ENCODE data around the gene PRR23C.

Gene PRR23C

GRCh38 chr3:139044366-139045210 is at the start of gene PRR23C:
TSS of gene PRR23C (minus strand) at chr3:139044892. CDS start at chr3:139044620, 272 bp downstream.
- no peak within 1 kb of the TSS for H3K27ac ChIP-seq (ENCODE audit: low read depth, low read length)
- H3K27me3 ChIP-seq (ENCODE audit: control insufficient read depth in 1 of 2, insufficient read depth in 2 of 2, low read length in 2 of 2) = no peaks in the 10 kb centered on the region
- H3K36me3 ChIP-seq (ENCODE audit: control insufficient read depth in 1 of 2, insufficient read depth in 2 of 2, low read length in 2 of 2) = no peaks in the 10 kb centered on the region
- H3K9me3 ChIP-seq (ENCODE audit: control insufficient read depth in 1 of 2, low read length in 2 of 2) = peaks cover 0 to 5% of the 10 kb centered on the region in 2 donors
- H3K4me1 ChIP-seq (ENCODE audit: control insufficient read depth in 1 of 2, insufficient read depth in 2 of 2, low read length in 2 of 2) = no peaks in the 10 kb centered on the region
- no peak within 1 kb of the TSS for H3K9ac ChIP-seq (ENCODE audit: low read depth in 1 of 2, low read length in 2 of 2)
- no peak within 1 kb of the TSS for H3K4me3 ChIP-seq (ENCODE audit: low read depth in 1 of 2, low read length in 2 of 2)

- H3K27ac ChIP-seq (ENCODE audit: low read depth, low read length) = no peak overlapping the region
- H3K4me1 ChIP-seq (ENCODE audit: control insufficient read depth in 1 of 2, insufficient read depth in 2 of 2, low read length in 2 of 2) = no peaks in the 10 kb centered on the region
- no peaks in the 10 kb centered on the region for H3K36me3 ChIP-seq (ENCODE audit: control insufficient read depth in 1 of 2, insufficient read depth in 2 of 2, low read length in 2 of 2)
- H3K4me3 ChIP-seq (ENCODE audit: low read depth in 1 of 2, low read length in 2 of 2) = no peak overlapping the region
- H3K9ac ChIP-seq (ENCODE audit: low read depth in 1 of 2, low read length in 2 of 2) = no peak overlapping the region
- no peaks in the 10 kb centered on the region for H3K27me3 ChIP-seq (ENCODE audit: control insufficient read depth in 1 of 2, insufficient read depth in 2 of 2, low read length in 2 of 2)
- H3K9me3 ChIP-seq (ENCODE audit: control insufficient read depth in 1 of 2, low read length in 2 of 2) = peaks cover 0 to 4% of the 10 kb centered on the region in 2 donors
These were observed 49.1 kb upstream of the PRR23C start for GRCh38 chr3:139093840-139094239.

- no peak overlapping the region for H3K9ac ChIP-seq (ENCODE audit: low read depth in 1 of 2, low read length in 2 of 2)
- H3K4me3 ChIP-seq (ENCODE audit: low read depth in 1 of 2, low read length in 2 of 2) = no peak overlapping the region
These were observed 44.0 kb upstream of the PRR23C start for GRCh38 chr3:139088462-139089324.

GRCh38 chr3:139087621-139088020 is 42.9 kb upstream of the PRR23C start:
- H3K9ac ChIP-seq (ENCODE audit: low read depth in 1 of 2, low read length in 2 of 2) = no peak overlapping the region
- H3K27ac ChIP-seq (ENCODE audit: low read depth, low read length) = no peak overlapping the region
- no peaks in the 10 kb centered on the region for H3K4me1 ChIP-seq (ENCODE audit: control insufficient read depth in 1 of 2, insufficient read depth in 2 of 2, low read length in 2 of 2)
- H3K9me3 ChIP-seq (ENCODE audit: control insufficient read depth in 1 of 2, low read length in 2 of 2) = peaks cover 0 to 2% of the 10 kb centered on the region in 2 donors
- H3K27me3 ChIP-seq (ENCODE audit: control insufficient read depth in 1 of 2, insufficient read depth in 2 of 2, low read length in 2 of 2) = no peaks in the 10 kb centered on the region
- no peak overlapping the region for H3K4me3 ChIP-seq (ENCODE audit: low read depth in 1 of 2, low read length in 2 of 2)
- H3K36me3 ChIP-seq (ENCODE audit: control insufficient read depth in 1 of 2, insufficient read depth in 2 of 2, low read length in 2 of 2) = no peaks in the 10 kb centered on the region

More at GRCh38 chr3:139088462-139089324, 44.0 kb upstream of the PRR23C start:
- Histone ChIP-seq H3K9me3 (ENCODE audit: control insufficient read depth in 1 of 2, low read length in 2 of 2) (peaks cover 0 to 4% of the 10 kb centered on the region in 2 donors), H3K27me3 (ENCODE audit: control insufficient read depth in 1 of 2, insufficient read depth in 2 of 2, low read length in 2 of 2) (no peaks in the 10 kb centered on the region), H3K36me3 (ENCODE audit: control insufficient read depth in 1 of 2, insufficient read depth in 2 of 2, low read length in 2 of 2) (no peaks in the 10 kb centered on the region), H3K4me1 (ENCODE audit: control insufficient read depth in 1 of 2, insufficient read depth in 2 of 2, low read length in 2 of 2) (no peaks in the 10 kb centered on the region), H3K27ac (ENCODE audit: low read depth, low read length) (no peak overlapping the region)

- Histone ChIP-seq H3K9ac (ENCODE audit: low read depth in 1 of 2, low read length in 2 of 2) (no peak overlapping the region), H3K4me3 (ENCODE audit: low read depth in 1 of 2, low read length in 2 of 2) (no peak overlapping the region), H3K27ac (ENCODE audit: low read depth, low read length) (no peak overlapping the region), H3K36me3 (ENCODE audit: control insufficient read depth in 1 of 2, insufficient read depth in 2 of 2, low read length in 2 of 2) (no peaks in the 10 kb centered on the region), H3K4me1 (ENCODE audit: control insufficient read depth in 1 of 2, insufficient read depth in 2 of 2, low read length in 2 of 2) (no peaks in the 10 kb centered on the region), H3K9me3 (ENCODE audit: control insufficient read depth in 1 of 2, low read length in 2 of 2) (no peaks in the 10 kb centered on the region), H3K27me3 (ENCODE audit: control insufficient read depth in 1 of 2, insufficient read depth in 2 of 2, low read length in 2 of 2) (no peaks in the 10 kb centered on the region)
These were observed 39.5 kb upstream of the PRR23C start for GRCh38 chr3:139084176-139084575.

- Histone ChIP-seq H3K9ac (ENCODE audit: low read depth in 1 of 2, low read length in 2 of 2) (no peak overlapping the region), H3K4me3 (ENCODE audit: low read depth in 1 of 2, low read length in 2 of 2) (no peak overlapping the region), H3K27me3 (ENCODE audit: control insufficient read depth in 1 of 2, insufficient read depth in 2 of 2, low read length in 2 of 2) (no peaks in the 10 kb centered on the region), H3K9me3 (ENCODE audit: control insufficient read depth in 1 of 2, low read length in 2 of 2) (peaks cover 6 to 9% of the 10 kb centered on the region in 2 donors), H3K27ac (ENCODE audit: low read depth, low read length) (no peak overlapping the region), H3K36me3 (ENCODE audit: control insufficient read depth in 1 of 2, insufficient read depth in 2 of 2, low read length in 2 of 2) (no peaks in the 10 kb centered on the region), H3K4me1 (ENCODE audit: control insufficient read depth in 1 of 2, insufficient read depth in 2 of 2, low read length in 2 of 2) (no peaks in the 10 kb centered on the region)
These were observed 29.9 kb upstream of the PRR23C start for GRCh38 chr3:139074565-139075115.

GRCh38 chr3:139062918-139063317 is 18.2 kb upstream of the PRR23C start:
- Histone ChIP-seq H3K4me3 (ENCODE audit: low read depth in 1 of 2, low read length in 2 of 2) (no peak overlapping the region), H3K27ac (ENCODE audit: low read depth, low read length) (no peak overlapping the region), H3K27me3 (ENCODE audit: control insufficient read depth in 1 of 2, insufficient read depth in 2 of 2, low read length in 2 of 2) (no peaks in the 10 kb centered on the region), H3K9ac (ENCODE audit: low read depth in 1 of 2, low read length in 2 of 2) (no peak overlapping the region), H3K9me3 (ENCODE audit: control insufficient read depth in 1 of 2, low read length in 2 of 2) (no peaks in the 10 kb centered on the region), H3K36me3 (ENCODE audit: control insufficient read depth in 1 of 2, insufficient read depth in 2 of 2, low read length in 2 of 2) (no peaks in the 10 kb centered on the region), H3K4me1 (ENCODE audit: control insufficient read depth in 1 of 2, insufficient read depth in 2 of 2, low read length in 2 of 2) (no peaks in the 10 kb centered on the region)

GRCh38 chr3:139052802-139053600 is 8.3 kb upstream of the PRR23C start:
- no peaks in the 10 kb centered on the region for H3K36me3 ChIP-seq (ENCODE audit: control insufficient read depth in 1 of 2, insufficient read depth in 2 of 2, low read length in 2 of 2)
- H3K27me3 ChIP-seq (ENCODE audit: control insufficient read depth in 1 of 2, insufficient read depth in 2 of 2, low read length in 2 of 2) = no peaks in the 10 kb centered on the region
- peaks cover 0 to 3% of the 10 kb centered on the region in 2 donors for H3K4me1 ChIP-seq (ENCODE audit: control insufficient read depth in 1 of 2, insufficient read depth in 2 of 2, low read length in 2 of 2)
- no peak overlapping the region for H3K9ac ChIP-seq (ENCODE audit: low read depth in 1 of 2, low read length in 2 of 2)
- no peak overlapping the region for H3K4me3 ChIP-seq (ENCODE audit: low read depth in 1 of 2, low read length in 2 of 2)
- H3K27ac ChIP-seq (ENCODE audit: low read depth, low read length) = no peak overlapping the region
- H3K9me3 ChIP-seq (ENCODE audit: control insufficient read depth in 1 of 2, low read length in 2 of 2) = peaks cover 8% of the 10 kb centered on the region in 2 donors

GRCh38 chr3:139043554-139044365 is 932 bp downstream of the PRR23C start:
- Histone ChIP-seq H3K27ac (ENCODE audit: low read depth, low read length) (no peak overlapping the region), H3K9me3 (ENCODE audit: control insufficient read depth in 1 of 2, low read length in 2 of 2) (peaks cover 0 to 5% of the 10 kb centered on the region in 2 donors), H3K36me3 (ENCODE audit: control insufficient read depth in 1 of 2, insufficient read depth in 2 of 2, low read length in 2 of 2) (no peaks in the 10 kb centered on the region), H3K4me1 (ENCODE audit: control insufficient read depth in 1 of 2, insufficient read depth in 2 of 2, low read length in 2 of 2) (no peaks in the 10 kb centered on the region), H3K9ac (ENCODE audit: low read depth in 1 of 2, low read length in 2 of 2) (no peak overlapping the region), H3K4me3 (ENCODE audit: low read depth in 1 of 2, low read length in 2 of 2) (no peak overlapping the region), H3K27me3 (ENCODE audit: control insufficient read depth in 1 of 2, insufficient read depth in 2 of 2, low read length in 2 of 2) (no peaks in the 10 kb centered on the region)
